Raji (cell line): ENCODE results near the gene CCT6A.

Experiments
- POLR2A ChIP-seq: IDR thresholded peaks from 2 replicates; pipeline ENCODE4 v1.6.1; 2011; ENCODE audit warnings: low read depth, low read length, control low read depth; ENCODE audit not compliant: insufficient read depth

CCT6A gene

GRCh38 chr7:56051339-56052191 is at the start of gene CCT6A, which contains the start of gene PSPH:
Gene CCT6A (plus strand): TSS chr7:56051765. CDS start chr7:56051849, 84 bp downstream.
Gene PSPH (minus strand): TSS chr7:56051444. CDS start chr7:56021212, 30,232 bp downstream.
- TF ChIP-seq POLR2A: peak; percentile 97

- TF ChIP-seq POLR2A: no peak
Observed at GRCh38 chr7:56003749-56004148, 47.8 kb upstream of the CCT6A start.

GRCh38 chr7:56007167-56007652 is 44.4 kb upstream of the CCT6A start:
- TF ChIP-seq POLR2A: no peak

- no peak for TF ChIP-seq POLR2A
Observed at GRCh38 chr7:56007891-56008290, 43.7 kb upstream of the CCT6A start.

GRCh38 chr7:56009695-56010094 is 41.9 kb upstream of the CCT6A start:
- TF ChIP-seq POLR2A: no peak

- TF ChIP-seq POLR2A: no peak
Observed at GRCh38 chr7:56019501-56019900, 32.1 kb upstream of the CCT6A start.

- no peak for TF ChIP-seq POLR2A
Observed at GRCh38 chr7:56023500-56023899, 28.1 kb upstream of the CCT6A start.

- no peak for TF ChIP-seq POLR2A
Observed at GRCh38 chr7:56026538-56026937, 25.0 kb upstream of the CCT6A start.

- no peak for TF ChIP-seq POLR2A
Observed at GRCh38 chr7:56028942-56029630, 22.5 kb upstream of the CCT6A start.

GRCh38 chr7:56030340-56030739 is 21.2 kb upstream of the CCT6A start:
- TF ChIP-seq POLR2A: no peak

- no peak for TF ChIP-seq POLR2A
Observed at GRCh38 chr7:56033671-56034432, 17.7 kb upstream of the CCT6A start.

- no peak for TF ChIP-seq POLR2A
Observed at GRCh38 chr7:56040730-56041129, 10.8 kb upstream of the CCT6A start.

- TF ChIP-seq POLR2A: no peak
Observed at GRCh38 chr7:56046721-56047445, 4.7 kb upstream of the CCT6A start.

GRCh38 chr7:56048245-56048644 is 3.3 kb upstream of the CCT6A start:
- TF ChIP-seq POLR2A: no peak

GRCh38 chr7:56051053-56051338 is 569 bp upstream of the CCT6A start:
- no peak for TF ChIP-seq POLR2A
